GM19438 (cell line): ENCODE results near the gene SETD1A.
A peak's percentile ranks its signal among the peaks of the same experiment; 100 is the strongest.
"Not testable (repeated sequence)": the region's sequence is repeated elsewhere in the genome, so short reads cannot be mapped to it uniquely, and the experiment has no call there.

Experiments
- ATAC-seq: cut with Tn5 transposase; IDR thresholded peaks from one replicate; pipeline ENCODE4 v1.9.1; 2021; ENCODE audit warnings: low read depth; ENCODE audit not compliant: unreplicated experiment

The SETD1A gene

GRCh38 chr16:30928390-30928789 is 29.2 kb upstream of the SETD1A start:
- no peak for ATAC-seq

- ATAC-seq, result no peak
These were observed 28.4 kb upstream of the SETD1A start for GRCh38 chr16:30929167-30929566.

DNA sequence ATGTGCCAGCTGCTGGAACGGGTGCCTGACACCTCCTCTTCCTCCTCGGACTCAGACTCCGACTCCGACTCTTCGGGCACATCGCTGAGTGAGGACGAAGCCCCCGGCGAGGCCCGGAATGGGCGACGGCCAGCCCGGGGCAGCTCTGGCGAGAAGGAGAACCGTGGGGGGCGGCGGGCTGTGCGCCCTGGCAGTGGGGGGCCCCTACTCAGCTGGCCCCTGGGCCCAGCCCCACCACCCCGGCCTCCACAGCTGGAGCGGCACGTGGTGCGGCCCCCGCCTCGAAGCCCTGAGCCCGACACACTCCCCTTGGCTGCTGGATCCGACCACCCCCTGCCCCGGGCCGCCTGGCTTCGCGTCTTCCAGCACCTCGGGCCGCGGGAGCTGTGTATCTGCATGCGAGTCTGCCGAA is 27.4 kb upstream of the SETD1A start:
- ATAC-seq, result no peak

DNA sequence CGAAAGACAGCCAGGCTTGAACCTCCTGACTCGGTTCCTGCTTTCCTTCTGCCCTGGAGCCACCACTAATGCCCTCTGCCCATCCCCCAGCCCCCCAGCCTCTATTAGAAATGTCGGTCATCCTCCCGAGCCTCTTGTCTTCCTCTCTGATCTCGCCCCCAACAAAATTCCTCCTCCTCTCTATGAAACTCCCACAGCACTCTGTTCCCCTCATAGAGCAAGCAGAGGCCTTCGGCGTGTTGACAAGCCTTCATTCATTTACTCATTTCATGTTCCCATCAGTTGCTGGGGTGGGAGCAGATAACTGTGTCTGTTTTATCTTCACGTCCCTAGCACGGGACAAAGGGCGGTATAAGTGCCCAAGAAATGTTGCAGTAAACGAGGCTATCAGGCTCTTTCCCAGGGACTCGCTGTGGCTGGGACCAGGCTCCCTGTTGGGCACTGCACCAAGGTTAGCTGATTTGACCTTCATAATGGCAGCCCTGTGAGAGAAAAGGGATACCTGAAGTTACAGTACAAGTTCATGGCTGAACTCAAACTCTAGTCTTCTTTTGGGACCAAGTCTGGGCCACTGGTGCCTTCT is 26.4 kb upstream of the SETD1A start:
- no peak for ATAC-seq

DNA sequence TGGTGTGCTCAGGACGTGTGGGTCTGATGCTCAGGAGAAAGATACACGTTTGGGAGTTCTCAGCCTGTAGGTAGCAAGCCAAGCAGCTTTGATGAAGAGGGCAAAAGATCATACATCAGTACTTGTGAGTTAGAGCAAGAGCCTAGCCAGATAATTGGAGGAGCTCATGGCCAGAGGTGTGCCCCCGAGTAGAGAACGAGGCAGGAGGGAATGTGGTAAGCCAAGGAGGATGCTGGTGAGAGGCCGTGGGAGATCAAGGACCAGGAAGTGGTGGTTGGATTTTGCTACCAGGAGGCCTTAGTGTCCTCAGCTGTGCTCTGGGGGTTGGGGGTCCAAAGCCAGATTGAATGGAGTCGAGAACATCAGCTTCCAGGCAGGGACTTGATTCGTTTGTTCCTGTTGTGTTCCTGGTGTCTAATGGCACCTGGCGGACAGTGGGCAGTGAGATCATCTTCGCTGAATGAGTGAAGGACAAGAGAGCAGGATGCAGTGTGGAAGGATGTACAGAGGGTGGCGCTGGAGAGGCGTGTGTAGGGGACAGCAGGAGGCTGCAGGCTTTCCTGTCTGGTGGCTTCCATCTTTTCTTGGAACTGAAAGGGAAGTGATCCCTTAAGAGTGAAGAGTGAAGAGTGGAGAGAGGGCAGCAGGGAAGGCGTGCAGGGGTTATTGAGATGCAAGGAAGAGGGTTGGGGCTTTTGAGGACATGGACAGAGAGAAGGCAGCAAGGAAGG is 22.6 kb upstream of the SETD1A start:
- no peak for ATAC-seq

GRCh38 chr16:30937692-30938091 is 19.9 kb upstream of the SETD1A start:
- ATAC-seq, result no peak

DNA sequence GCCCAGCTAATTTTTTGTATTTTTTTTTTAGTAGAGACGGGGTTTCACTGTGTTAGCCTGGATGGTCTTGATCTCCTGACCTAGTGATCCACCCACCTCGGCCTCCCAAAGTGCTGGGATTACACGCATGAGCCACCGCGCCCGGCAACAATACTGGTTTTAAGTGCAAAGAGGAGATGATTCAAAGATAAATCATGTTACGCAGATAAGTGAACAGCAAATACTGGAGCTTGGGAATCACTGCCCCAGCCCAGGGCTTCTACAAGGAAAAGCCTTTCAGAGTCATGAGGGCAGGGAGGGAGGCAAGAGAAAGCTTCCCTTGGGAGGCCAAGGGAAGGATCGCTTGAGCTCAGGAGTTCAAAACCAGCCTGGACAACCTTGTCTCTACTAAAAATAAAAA is 18.0 kb upstream of the SETD1A start:
- ATAC-seq, result not testable (repeated sequence)

GRCh38 chr16:30941600-30942425 is 15.7 kb upstream of the SETD1A start:
- ATAC-seq, result peak; percentile 72

GRCh38 chr16:30942426-30942806 is 15.1 kb upstream of the SETD1A start:
- ATAC-seq, result no peak

- ATAC-seq, result no peak
These were observed 13.2 kb upstream of the SETD1A start for GRCh38 chr16:30944352-30944751.

DNA sequence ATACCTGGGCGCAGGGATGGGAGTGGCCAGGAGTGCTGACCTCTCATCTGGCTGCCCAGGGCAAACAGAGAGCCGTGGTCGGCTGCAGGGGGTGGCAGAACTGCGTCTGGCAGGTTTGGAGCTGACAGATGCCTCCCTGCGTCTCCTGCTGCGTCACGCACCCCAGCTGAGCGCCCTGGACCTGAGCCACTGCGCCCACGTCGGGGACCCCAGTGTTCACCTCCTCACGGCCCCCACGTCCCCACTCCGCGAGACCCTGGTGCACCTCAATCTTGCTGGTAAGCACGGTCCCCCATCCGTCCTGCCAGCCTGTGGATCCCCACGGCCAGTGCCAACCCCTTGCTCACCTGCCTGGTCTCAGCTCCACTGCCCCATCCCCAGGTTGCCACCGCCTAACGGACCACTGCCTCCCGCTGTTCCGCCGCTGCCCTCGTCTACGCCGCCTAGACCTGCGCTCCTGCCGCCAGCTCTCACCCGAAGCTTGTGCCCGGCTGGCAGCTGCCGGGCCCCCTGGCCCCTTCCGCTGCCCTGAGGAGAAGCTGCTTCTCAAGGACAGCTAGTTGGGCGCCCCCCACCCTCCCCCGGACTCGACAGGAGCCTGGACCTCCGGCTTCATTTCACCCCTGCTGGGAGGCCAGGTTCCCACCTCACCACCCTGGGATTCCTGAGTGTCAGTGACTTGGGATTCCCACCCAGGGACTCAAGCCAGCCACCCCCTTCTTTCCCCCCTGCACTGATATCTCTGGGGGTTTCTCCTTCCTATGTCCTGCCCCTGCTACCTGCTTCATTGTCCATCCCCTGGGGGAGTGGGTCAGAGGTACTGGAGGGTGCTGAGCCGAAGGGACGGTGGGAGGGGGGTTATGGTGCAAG is 10.6 kb upstream of the SETD1A start:
- no peak for ATAC-seq

DNA sequence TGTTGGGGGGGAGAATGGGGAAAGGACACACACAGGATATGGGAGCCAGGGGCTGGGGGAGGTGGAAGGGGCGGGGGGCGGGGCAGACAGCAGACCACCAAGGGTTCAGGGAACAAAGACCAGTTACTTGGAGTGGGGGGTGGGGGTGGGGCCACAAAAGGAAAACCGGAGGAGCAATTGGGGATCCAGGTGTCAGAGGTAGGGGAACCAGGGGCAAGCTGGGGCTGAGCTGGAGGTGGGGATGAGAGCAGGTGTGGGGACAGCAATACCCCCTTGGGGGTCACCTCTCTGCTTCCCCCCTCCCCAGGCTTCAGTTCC is 10.1 kb upstream of the SETD1A start:
- no peak for ATAC-seq

GRCh38 chr16:30947859-30948666 is 9.5 kb upstream of the SETD1A start:
- ATAC-seq, result no peak

DNA sequence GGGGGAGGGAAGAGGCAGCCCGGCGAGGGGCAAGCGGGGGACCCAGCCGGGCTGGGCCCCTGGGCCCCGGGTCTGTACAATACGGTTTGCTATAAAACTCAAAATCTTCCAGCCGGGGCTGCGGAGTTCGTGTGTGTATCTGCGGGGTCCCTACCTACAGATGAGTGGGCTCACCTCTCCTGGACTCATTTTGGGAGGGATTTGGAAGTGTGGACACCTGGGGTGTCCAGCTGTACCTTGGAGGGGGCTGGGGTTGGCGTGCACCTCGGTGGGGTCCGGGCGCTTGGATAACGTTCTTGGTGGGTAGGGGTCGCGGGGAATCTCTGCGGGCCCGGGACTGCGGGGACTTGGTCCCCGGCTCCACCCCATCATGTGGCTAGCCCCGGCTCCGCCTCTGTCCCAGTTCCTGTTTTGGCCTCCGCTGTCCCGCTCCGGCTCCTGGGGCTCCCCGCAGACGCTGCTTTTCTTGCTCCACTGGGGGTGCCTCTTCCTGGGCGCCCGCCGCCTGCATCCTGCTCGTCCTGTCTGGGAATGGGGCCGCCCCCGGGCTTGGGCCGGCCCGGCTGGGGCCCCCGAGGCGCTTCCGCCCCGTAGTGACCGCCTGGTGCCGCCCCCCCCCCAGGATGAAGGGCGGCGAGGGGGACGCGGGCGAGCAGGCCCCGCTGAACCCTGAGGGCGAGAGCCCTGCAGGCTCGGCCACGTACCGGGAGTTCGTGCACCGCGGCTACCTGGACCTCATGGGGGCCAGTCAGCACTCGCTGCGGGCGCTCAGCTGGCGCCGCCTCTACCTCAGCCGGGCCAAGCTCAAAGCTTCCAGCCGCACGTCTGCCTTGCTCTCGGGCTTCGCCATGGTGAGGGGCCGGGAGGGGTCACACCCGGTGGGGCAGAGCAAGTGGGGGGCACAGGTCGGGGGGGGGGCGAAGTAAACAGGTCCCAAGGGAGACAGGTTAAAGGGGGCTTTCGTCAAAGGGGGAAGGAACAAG is 8.6 kb upstream of the SETD1A start, which contains the start of gene ORAI3:
Gene ORAI3, plus strand, starts transcription at position 402 of the 983 bp plus-strand sequence. Its CDS starts 222 bp downstream, at position 624.
- ATAC-seq, result peak; percentile 56

GRCh38 chr16:30949650-30950515 is 7.7 kb upstream of the SETD1A start:
- ATAC-seq, result peak; percentile 54

- ATAC-seq, result no peak
These were observed 7.0 kb upstream of the SETD1A start for GRCh38 chr16:30950516-30951065.

GRCh38 chr16:30951193-30951592 is 6.4 kb upstream of the SETD1A start:
- no peak for ATAC-seq
